K562 (cell line): ENCODE measurements around the gene SORT1. TPM values are rescaled to one million over a fixed set of nuclear protein-coding genes. Genes with fewer than 3 reads are reported as not detected.

Experiments
- AFF1 ChIP-seq, 2 experiments: fragments of 450-650 bp; IDR thresholded peaks; 2 replicates each; pipeline ENCODE4 v1.6.1; 2018; ENCODE audit warnings: mild to moderate bottlenecking in 2 of 2, low read depth in 1 of 2; ENCODE audit not compliant: partially characterized antibody in 2 of 2
- ASH1L ChIP-seq: fragments of 450-650 bp; IDR thresholded peaks from 2 replicates; pipeline ENCODE4 v1.6.1; 2018; ENCODE audit warnings: borderline replicate concordance, mild to moderate bottlenecking, low read depth; ENCODE audit not compliant: partially characterized antibody
- GTF2A2 ChIP-seq: IDR thresholded peaks from 2 replicates; pipeline ENCODE4 v1.6.1; 2016; ENCODE audit warnings: mild to moderate bottlenecking, missing genetic modification characterization, missing compliant biosample characterization
- HDAC8 ChIP-seq: fragments of 450-650 bp; IDR thresholded peaks from 2 replicates; pipeline ENCODE4 v1.6.1; 2016; ENCODE audit warnings: mild to moderate bottlenecking, missing genetic modification characterization, moderate library complexity, missing compliant biosample characterization
- IRF2 ChIP-seq: sonication (generic); formaldehyde crosslinking; IDR thresholded peaks from 2 replicates; pipeline ENCODE4 v1.8.1; 2022; ENCODE audit warnings: mild to moderate bottlenecking, missing genetic modification reagents
- MAFG ChIP-seq: fragments of 450-650 bp; conservative IDR thresholded peaks from 2 replicates; pipeline ENCODE4 v1.6.1; 2016; ENCODE audit warnings: missing genetic modification characterization, missing compliant biosample characterization
- MAFK ChIP-seq: IDR thresholded peaks from 2 replicates; pipeline ENCODE4 v1.6.1; 2011; ENCODE audit warnings: low read length, improper control_type of control experiment
- RAD21 ChIP-seq, 2 experiments: fragments of 250-450 bp in 1 of 2; fragments of 450-650 bp in 1 of 2; sonication (Bioruptor Pico) in 1 of 2; formaldehyde crosslinking in 1 of 2; IDR thresholded peaks in 1 of 2; conservative IDR thresholded peaks in 1 of 2; 2 replicates each; pipeline versions ENCODE4 v1.4.0 to v1.8.0; 2020 to 2022; ENCODE audit warnings: mild to moderate bottlenecking in 2 of 2, moderate library complexity in 1 of 2
- SMARCB1 ChIP-seq: IDR thresholded peaks from 2 replicates; pipeline ENCODE4 v1.6.1; 2011; ENCODE audit warnings: improper control_type of control experiment, low read depth; ENCODE audit not compliant: insufficient read length
- TAF15 ChIP-seq: fragments of 200-400 bp; formaldehyde crosslinking; IDR thresholded peaks from 2 replicates; pipeline ENCODE4 v1.6.1; 2017; ENCODE audit warnings: mild to moderate bottlenecking, low read depth, low read length, moderate library complexity
- ZNF318 ChIP-seq, 2 experiments: fragments of 450-650 bp; IDR thresholded peaks; 2 replicates each; pipeline ENCODE4 v1.6.1; 2016; ENCODE audit warnings: mild to moderate bottlenecking in 2 of 2, borderline replicate concordance in 1 of 2, low read depth in 1 of 2, moderate library complexity in 1 of 2
- polyA plus RNA-seq, 8 experiments: library from polyadenylated mRNA; depleted of rRNA in 4 of 8; stranded (reverse) in 5 of 8; unstranded in 3 of 8; fragments of >200 nt; fragmentation: Nextera tagmentation in 2 of 8; fragmentation: Illumina TruSeq in 1 of 8; extraction: Ambion mirVana in 2 of 8; extraction: Trizol in 1 of 8; gene quantifications; 2 replicates each; pipeline versions ENCODE4 v1.2.1 to v1.2.3, GENCODE V29; 2011 to 2014; ENCODE audit warnings: inconsistent platforms in 1 of 8, missing spikeins in 1 of 8
- total RNA-seq, 7 experiments: library from RNA; depleted of rRNA in 6 of 7; stranded (reverse); fragments of >200 nt in 6 of 7; fragmentation: Illumina TruSeq in 2 of 7; extraction: Trizol in 2 of 7; gene quantifications; 2 replicates each; pipeline versions ENCODE4 v1.2.1 to v1.2.3, GENCODE V29; 2011 to 2021; ENCODE audit warnings: low replicate concordance in 1 of 7
- TF ChIP-seq, protein P1 (sequence below), 2 experiments: IDR thresholded peaks; 2 replicates each; pipeline ENCODE4 v1.6.1; 2012; ENCODE audit warnings: improper control_type of control experiment in 2 of 2, low read depth in 2 of 2, low read length in 2 of 2, borderline replicate concordance in 1 of 2

SORT1 gene
- total and polyA plus RNA-seq, 9 of the 15 experiments (the other 6 are each of a cell fraction or from before 2014, with no cell fraction given) = 27.4 to 112 (median 65.0) TPM

GRCh38 chr1:109399326-109399957, 1.7 kb upstream of the SORT1 start (continued):
- TF ChIP-seq ZNF318 (IDR thresholded peaks at IDR 0.05; ENCODE audit: borderline replicate concordance in 1 of 2, low read depth in 1 of 2) (no peak), SMARCB1 (no peak), RAD21 (CRISPR knock-in tag; conservative IDR thresholded peaks at IDR 0.05 in 1 of 2, IDR thresholded peaks at IDR 0.05 in 1 of 2) (peak; percentile 98), IRF2 (CRISPR knock-in tag) (no peak), GTF2A2 (no peak), TAF15 (no peak), MAFK (no peak), ASH1L (peak; percentile 8), HDAC8 (tag) (no peak), MAFG (tag) (no peak), AFF1 (IDR thresholded peaks at IDR 0.05; ENCODE audit: low read depth in 1 of 2, partially characterized antibody in 2 of 2) (no peak)
- TF ChIP-seq, protein P1, sequence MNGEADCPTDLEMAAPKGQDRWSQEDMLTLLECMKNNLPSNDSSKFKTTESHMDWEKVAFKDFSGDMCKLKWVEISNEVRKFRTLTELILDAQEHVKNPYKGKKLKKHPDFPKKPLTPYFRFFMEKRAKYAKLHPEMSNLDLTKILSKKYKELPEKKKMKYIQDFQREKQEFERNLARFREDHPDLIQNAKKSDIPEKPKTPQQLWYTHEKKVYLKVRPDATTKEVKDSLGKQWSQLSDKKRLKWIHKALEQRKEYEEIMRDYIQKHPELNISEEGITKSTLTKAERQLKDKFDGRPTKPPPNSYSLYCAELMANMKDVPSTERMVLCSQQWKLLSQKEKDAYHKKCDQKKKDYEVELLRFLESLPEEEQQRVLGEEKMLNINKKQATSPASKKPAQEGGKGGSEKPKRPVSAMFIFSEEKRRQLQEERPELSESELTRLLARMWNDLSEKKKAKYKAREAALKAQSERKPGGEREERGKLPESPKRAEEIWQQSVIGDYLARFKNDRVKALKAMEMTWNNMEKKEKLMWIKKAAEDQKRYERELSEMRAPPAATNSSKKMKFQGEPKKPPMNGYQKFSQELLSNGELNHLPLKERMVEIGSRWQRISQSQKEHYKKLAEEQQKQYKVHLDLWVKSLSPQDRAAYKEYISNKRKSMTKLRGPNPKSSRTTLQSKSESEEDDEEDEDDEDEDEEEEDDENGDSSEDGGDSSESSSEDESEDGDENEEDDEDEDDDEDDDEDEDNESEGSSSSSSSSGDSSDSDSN (IDR thresholded peaks at IDR 0.05; ENCODE audit: borderline replicate concordance in 1 of 2, low read depth in 2 of 2, low read length in 2 of 2) = no peak
